ENCODE results near the gene CGB7.

DNA sequence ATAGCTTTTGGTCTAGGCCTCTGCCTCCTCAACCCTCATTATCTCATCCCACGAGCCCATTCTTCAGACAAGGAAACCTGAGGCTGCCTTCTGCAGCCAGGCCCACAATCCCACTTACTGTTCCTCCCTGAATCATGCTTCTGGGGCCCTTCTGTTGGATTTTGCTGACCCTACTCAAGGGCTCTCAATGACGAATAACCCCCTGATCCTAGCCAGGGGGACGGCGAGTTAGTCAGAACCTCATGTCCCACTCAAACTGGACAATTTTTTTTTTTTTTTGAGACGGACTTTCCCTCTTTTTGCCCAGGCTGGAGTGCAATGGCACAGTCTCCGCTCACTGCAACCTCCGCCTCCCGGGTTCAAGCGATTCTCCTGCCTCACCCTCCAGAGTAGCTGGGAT, 35.4 kb downstream of the CGB7 start:
- TF ChIP-seq SUZ12 (IDR thresholded peaks at IDR 0.05) (no peak), BHLHE40 (IDR thresholded peaks at IDR 0.05; ENCODE audit: borderline replicate concordance) (no peak), SP1 (IDR thresholded peaks at IDR 0.05) (no peak), ELF4 (IDR thresholded peaks at IDR 0.05) (no peak)

All from HEK293T (cell line).